Central memory CD8-positive, alpha-beta T cell (primary cell): ENCODE data around the gene MAML3.
"Not testable (repeated sequence)": the region's sequence is repeated elsewhere in the genome, so short reads cannot be mapped to it uniquely, and the experiment has no call there.

Source experiments
- ATAC-seq: fragments of 150-1000 bp; cut with Tn5 transposase; replicated peaks from 2 replicates; pipeline ENCODE4 v1.10.0; 2022; ENCODE audit warnings: mild to moderate bottlenecking, moderate FRiP score, moderate number of reproducible peaks; ENCODE audit not compliant: poor library complexity, severe bottlenecking; ENCODE audit errors: extremely low read depth
- DNase-seq, 2 donors: peaks; one replicate each; pipeline ENCODE4 v3.0.0; 2021; ENCODE audit warnings: low spot score in 2 of 2
- H3K27ac Mint-ChIP-seq: one replicate; pipeline ENCODE4 v1.8.0; 2022; ENCODE audit warnings: low read depth, mild to moderate bottlenecking, moderate library complexity, mixed read lengths
- H3K27me3 Mint-ChIP-seq: one replicate; pipeline ENCODE4 v1.8.0; 2022; ENCODE audit warnings: mixed read lengths
- H3K36me3 Mint-ChIP-seq: one replicate; pipeline ENCODE4 v1.8.0; 2022; ENCODE audit warnings: mild to moderate bottlenecking, moderate library complexity, mixed read lengths; ENCODE audit not compliant: insufficient read depth
- H3K4me1 Mint-ChIP-seq: one replicate; pipeline ENCODE4 v1.8.0; 2022; ENCODE audit warnings: mixed read lengths
- H3K4me3 Mint-ChIP-seq: one replicate; pipeline ENCODE4 v1.8.0; 2022; ENCODE audit warnings: mild to moderate bottlenecking, moderate library complexity, mixed read lengths
- H3K9me3 Mint-ChIP-seq: one replicate; pipeline ENCODE4 v1.8.0; 2022; ENCODE audit warnings: mixed read lengths

MAML3 gene

DNA sequence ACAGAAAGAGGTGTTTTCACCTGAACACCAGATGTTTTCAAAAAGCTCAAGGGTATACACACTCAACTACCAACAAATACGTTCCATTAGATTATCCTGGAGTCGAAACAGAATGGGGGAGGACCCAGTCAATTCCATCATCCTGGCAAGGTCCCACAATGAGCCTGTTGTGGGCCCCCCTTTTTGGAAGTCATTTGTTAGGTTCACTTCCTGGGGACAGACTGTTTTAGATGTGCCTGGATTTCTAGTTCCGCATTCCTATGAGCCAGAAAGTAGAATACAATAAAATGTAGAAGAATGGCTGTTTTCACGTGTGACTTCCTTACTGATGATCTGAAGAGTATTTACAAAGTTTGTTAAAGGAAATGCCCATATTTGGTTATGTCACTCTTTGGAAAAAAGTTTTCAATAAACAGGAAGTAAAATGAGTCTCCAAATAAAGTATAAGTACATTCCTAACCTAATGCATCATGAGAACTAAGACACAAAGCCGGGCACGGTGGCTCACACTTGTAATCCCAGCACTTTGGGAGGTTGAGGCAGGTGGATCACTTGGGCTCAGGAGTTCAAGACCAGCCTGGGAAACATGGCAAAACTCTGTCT lies 192.5 kb downstream of the MAML3 start:
- ATAC-seq (no peak), DNase-seq (no peak)
- no peak overlapping the region for H3K27ac Mint-ChIP-seq
- no peak overlapping the region for H3K4me3 Mint-ChIP-seq
- no peaks in the 10 kb centered on the region for H3K9me3 Mint-ChIP-seq
- no peaks in the 10 kb centered on the region for H3K36me3 Mint-ChIP-seq
- H3K4me1 Mint-ChIP-seq, result no peaks in the 10 kb centered on the region
- H3K27me3 Mint-ChIP-seq, result peaks cover 21% of the 10 kb centered on the region

GRCh38 chr4:139959396-139959795 lies 194.6 kb downstream of the MAML3 start:
- Mint-ChIP-seq H3K4me1 (no peaks in the 10 kb centered on the region), H3K36me3 (no peaks in the 10 kb centered on the region), H3K4me3 (no peak overlapping the region), H3K9me3 (no peaks in the 10 kb centered on the region), H3K27me3 (peaks cover 17% of the 10 kb centered on the region), H3K27ac (no peak overlapping the region)
- no peak for DNase-seq
- ATAC-seq, result no peak

- Mint-ChIP-seq H3K4me1 (no peaks in the 10 kb centered on the region), H3K36me3 (no peaks in the 10 kb centered on the region), H3K4me3 (no peak overlapping the region), H3K9me3 (no peaks in the 10 kb centered on the region), H3K27ac (no peak overlapping the region), H3K27me3 (peaks cover 17% of the 10 kb centered on the region)
- no peak for DNase-seq
- no peak for ATAC-seq
Measured at GRCh38 chr4:139958739-139959098, 195.3 kb downstream of the MAML3 start.

- H3K27ac Mint-ChIP-seq, result no peak overlapping the region
- H3K36me3 Mint-ChIP-seq, result no peaks in the 10 kb centered on the region
- H3K4me1 Mint-ChIP-seq, result no peaks in the 10 kb centered on the region
- DNase-seq, result no peak
- no peak for ATAC-seq
- H3K4me3 Mint-ChIP-seq, result no peak overlapping the region
- H3K9me3 Mint-ChIP-seq, result no peaks in the 10 kb centered on the region
- H3K27me3 Mint-ChIP-seq, result peaks cover 17% of the 10 kb centered on the region
Measured at GRCh38 chr4:139957986-139958738, 195.8 kb downstream of the MAML3 start.

- ATAC-seq, result no peak
- H3K27me3 Mint-ChIP-seq, result peaks cover 17% of the 10 kb centered on the region
- DNase-seq, result no peak
- H3K4me1 Mint-ChIP-seq, result no peaks in the 10 kb centered on the region
- H3K9me3 Mint-ChIP-seq, result no peaks in the 10 kb centered on the region
- H3K36me3 Mint-ChIP-seq, result no peaks in the 10 kb centered on the region
- no peak overlapping the region for H3K27ac Mint-ChIP-seq
- no peak overlapping the region for H3K4me3 Mint-ChIP-seq
Measured at GRCh38 chr4:139957065-139957464, 196.9 kb downstream of the MAML3 start.

GRCh38 chr4:139956507-139957017 lies 197.4 kb downstream of the MAML3 start:
- Mint-ChIP-seq H3K27me3 (peaks cover 17% of the 10 kb centered on the region), H3K9me3 (no peaks in the 10 kb centered on the region), H3K4me1 (peaks cover under 1% of the 10 kb centered on the region), H3K4me3 (no peak overlapping the region), H3K36me3 (no peaks in the 10 kb centered on the region), H3K27ac (no peak overlapping the region)
- DNase-seq (no peak), ATAC-seq (no peak)

DNA sequence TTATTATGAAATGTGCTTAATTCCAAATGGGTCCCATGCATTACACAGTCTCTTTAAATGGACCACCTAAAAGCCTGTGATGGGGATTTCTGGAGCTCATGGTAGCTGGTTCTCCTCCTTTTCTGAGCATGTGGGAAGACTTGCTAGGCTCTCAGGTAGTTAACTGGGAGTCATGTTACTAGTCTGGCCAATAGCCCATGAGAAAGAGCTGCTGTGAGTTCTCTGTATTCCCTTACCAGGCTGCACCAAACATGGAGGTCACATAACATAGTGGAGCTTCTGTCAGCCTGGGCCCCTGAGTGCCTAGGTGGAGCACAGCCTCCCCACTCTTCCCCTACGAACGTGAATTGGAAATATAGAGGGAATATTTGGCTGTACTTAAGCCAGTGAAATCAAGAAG lies 198.4 kb downstream of the MAML3 start:
- H3K4me3 Mint-ChIP-seq, result no peak overlapping the region
- ATAC-seq (no peak), DNase-seq (no peak)
- peaks cover 16% of the 10 kb centered on the region for H3K27me3 Mint-ChIP-seq
- H3K4me1 Mint-ChIP-seq, result peaks cover 11% of the 10 kb centered on the region
- no peaks in the 10 kb centered on the region for H3K36me3 Mint-ChIP-seq
- H3K27ac Mint-ChIP-seq, result no peak overlapping the region
- no peaks in the 10 kb centered on the region for H3K9me3 Mint-ChIP-seq

DNA sequence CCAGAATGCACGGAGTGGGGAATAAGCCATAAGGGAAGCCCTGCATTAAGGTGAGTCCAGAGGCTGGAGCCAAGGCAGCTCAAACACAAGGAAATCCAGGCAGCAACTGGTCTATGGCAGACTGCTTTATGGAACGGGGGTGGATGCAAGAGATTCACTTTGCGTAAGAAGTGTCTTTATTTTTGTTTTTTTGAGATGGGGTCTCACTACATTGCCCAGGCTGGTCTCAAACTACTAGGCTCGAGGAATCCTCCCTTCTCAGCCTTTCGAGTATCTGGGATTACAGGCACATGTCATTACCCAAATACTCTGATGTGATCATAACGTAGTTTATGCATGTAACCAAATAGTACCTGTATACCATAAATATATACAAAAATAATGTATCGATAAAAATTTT lies 199.5 kb downstream of the MAML3 start:
- peaks cover 16% of the 10 kb centered on the region for H3K4me1 Mint-ChIP-seq
- ATAC-seq (no peak), DNase-seq (no peak)

DNA sequence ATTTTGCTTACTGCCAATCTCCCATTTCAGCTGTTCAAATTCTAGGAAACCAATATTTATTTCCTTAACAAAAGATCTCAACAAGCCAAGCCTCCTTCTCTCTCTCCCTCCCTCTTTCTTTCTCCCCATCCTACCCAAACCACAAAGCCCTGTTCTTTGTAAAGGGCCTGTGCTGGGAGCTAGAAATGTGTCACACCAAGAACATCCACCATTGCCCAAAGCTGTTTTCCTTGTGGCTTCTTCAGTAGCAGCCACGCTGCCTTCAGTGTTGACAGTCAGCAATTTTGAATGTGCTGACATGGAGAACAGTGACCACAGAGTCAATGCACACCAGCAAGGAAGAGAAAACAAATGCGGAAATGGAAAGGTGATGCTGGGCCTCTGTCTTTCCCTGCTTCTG lies 203.0 kb downstream of the MAML3 start:
- ATAC-seq, result no peak
- H3K27me3 Mint-ChIP-seq, result peaks cover 9% of the 10 kb centered on the region
- H3K4me3 Mint-ChIP-seq, result no peak overlapping the region
- DNase-seq, result no peak
- no peak overlapping the region for H3K27ac Mint-ChIP-seq
- peaks cover 16% of the 10 kb centered on the region for H3K4me1 Mint-ChIP-seq
- H3K9me3 Mint-ChIP-seq, result no peaks in the 10 kb centered on the region
- no peaks in the 10 kb centered on the region for H3K36me3 Mint-ChIP-seq

More for the DNA sequence above, 199.5 kb downstream of the MAML3 start:
- Mint-ChIP-seq H3K36me3 (no peaks in the 10 kb centered on the region), H3K4me3 (no peak overlapping the region), H3K27ac (no peak overlapping the region), H3K9me3 (no peaks in the 10 kb centered on the region), H3K27me3 (peaks cover 5% of the 10 kb centered on the region)

DNA sequence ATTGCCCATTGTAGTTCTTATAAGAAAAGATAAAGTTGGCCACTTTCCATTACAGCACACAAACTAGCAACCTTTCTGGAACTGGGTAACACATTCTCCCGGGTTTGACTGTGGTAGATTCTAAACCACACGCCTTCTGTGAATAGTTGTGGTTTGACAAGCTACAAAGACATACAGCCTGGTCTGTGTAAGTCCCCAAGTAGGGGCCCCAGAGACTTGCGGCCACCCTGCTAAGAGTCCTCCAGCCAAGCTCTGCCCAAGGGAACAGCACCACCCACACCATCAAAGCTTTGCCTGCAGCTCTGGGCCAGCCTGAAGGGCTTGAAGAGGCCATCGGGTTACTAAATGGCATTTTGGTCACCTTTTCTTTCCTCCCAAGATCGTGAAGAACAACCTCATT lies 203.4 kb downstream of the MAML3 start:
- no peak overlapping the region for H3K4me3 Mint-ChIP-seq
- no peak for DNase-seq
- no peaks in the 10 kb centered on the region for H3K9me3 Mint-ChIP-seq

GRCh38 chr4:139944916-139945315 lies 209.1 kb downstream of the MAML3 start:
- ATAC-seq, H3K4me3 Mint-ChIP-seq, H3K9me3 Mint-ChIP-seq, H3K36me3 Mint-ChIP-seq, H3K27ac Mint-ChIP-seq, H3K4me1 Mint-ChIP-seq, H3K27me3 Mint-ChIP-seq, DNase-seq: not testable (repeated sequence)

More for the DNA sequence above, 203.4 kb downstream of the MAML3 start:
- Mint-ChIP-seq H3K36me3 (no peaks in the 10 kb centered on the region), H3K27me3 (peaks cover 9% of the 10 kb centered on the region), H3K4me1 (peaks cover 16% of the 10 kb centered on the region), H3K27ac (no peak overlapping the region)
- ATAC-seq, result peak; percentile 70

GRCh38 chr4:139943277-139943676 lies 210.7 kb downstream of the MAML3 start:
- Mint-ChIP-seq H3K4me1 (no peaks in the 10 kb centered on the region), H3K27me3 (peaks cover 9% of the 10 kb centered on the region), H3K9me3 (no peaks in the 10 kb centered on the region), H3K27ac (no peak overlapping the region), H3K4me3 (no peak overlapping the region), H3K36me3 (no peaks in the 10 kb centered on the region)
- ATAC-seq (no peak), DNase-seq (no peak)

GRCh38 chr4:139942241-139942640 lies 211.7 kb downstream of the MAML3 start:
- DNase-seq (no peak), ATAC-seq (no peak)
- Mint-ChIP-seq H3K9me3 (no peaks in the 10 kb centered on the region), H3K36me3 (no peaks in the 10 kb centered on the region), H3K4me3 (no peak overlapping the region), H3K4me1 (no peaks in the 10 kb centered on the region), H3K27ac (no peak overlapping the region), H3K27me3 (peaks cover 9% of the 10 kb centered on the region)
